Measurements from ENCODE around the gene KCNH4. TPM values are rescaled to one million over a fixed set of nuclear protein-coding genes. Genes with fewer than 3 reads are reported as not detected.

The KCNH4 gene
- total and polyA plus RNA-seq, 11 donors, result 0.07 to 0.28 (median 0.11) TPM; not detected in 1

DNA sequence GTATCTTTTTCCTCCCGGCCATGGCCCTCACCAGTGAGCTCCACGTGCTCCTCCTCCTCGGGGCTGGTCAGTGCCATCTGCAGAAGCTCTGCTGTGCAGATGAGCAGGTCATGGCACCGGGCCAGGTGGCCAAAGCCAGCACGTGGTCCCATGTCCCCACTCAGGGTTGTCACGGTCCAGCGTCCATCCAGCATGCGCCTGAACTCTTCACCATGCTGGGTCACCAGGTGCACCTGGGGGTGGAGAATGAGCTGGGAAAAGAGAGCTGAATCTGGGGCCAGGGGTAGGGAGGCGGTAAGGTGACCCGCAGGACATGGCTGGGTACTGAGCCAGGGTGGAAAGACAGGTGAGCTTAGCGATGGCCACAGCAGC, 69.7 kb downstream of the KCNH4 start:
- TF ChIP-seq, protein P1, sequence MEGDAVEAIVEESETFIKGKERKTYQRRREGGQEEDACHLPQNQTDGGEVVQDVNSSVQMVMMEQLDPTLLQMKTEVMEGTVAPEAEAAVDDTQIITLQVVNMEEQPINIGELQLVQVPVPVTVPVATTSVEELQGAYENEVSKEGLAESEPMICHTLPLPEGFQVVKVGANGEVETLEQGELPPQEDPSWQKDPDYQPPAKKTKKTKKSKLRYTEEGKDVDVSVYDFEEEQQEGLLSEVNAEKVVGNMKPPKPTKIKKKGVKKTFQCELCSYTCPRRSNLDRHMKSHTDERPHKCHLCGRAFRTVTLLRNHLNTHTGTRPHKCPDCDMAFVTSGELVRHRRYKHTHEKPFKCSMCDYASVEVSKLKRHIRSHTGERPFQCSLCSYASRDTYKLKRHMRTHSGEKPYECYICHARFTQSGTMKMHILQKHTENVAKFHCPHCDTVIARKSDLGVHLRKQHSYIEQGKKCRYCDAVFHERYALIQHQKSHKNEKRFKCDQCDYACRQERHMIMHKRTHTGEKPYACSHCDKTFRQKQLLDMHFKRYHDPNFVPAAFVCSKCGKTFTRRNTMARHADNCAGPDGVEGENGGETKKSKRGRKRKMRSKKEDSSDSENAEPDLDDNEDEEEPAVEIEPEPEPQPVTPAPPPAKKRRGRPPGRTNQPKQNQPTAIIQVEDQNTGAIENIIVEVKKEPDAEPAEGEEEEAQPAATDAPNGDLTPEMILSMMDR (IDR thresholded peaks at IDR 0.05), result no peak
- TF ChIP-seq POLR2A (IDR thresholded peaks at IDR 0.05), result no peak
- H3K27ac ChIP-seq, result peak overlapping the region in 8 of 12 donors; percentile 83 to 93 (median 92)
- H3K4me3 ChIP-seq, result peak overlapping the region in 7 of 12 donors; percentile 57 to 82 (median 68)
- H3K4me1 ChIP-seq, result peaks cover 0 to 28% (median 16%) of the 10 kb centered on the region in 12 donors
- no peak for ATAC-seq
- H3K27me3 ChIP-seq, result no peaks in the 10 kb centered on the region
- intact Hi-C loops (cut with DNase I), result loop anchor here in 3 of 10 donors (2.0 to 10.0 kb wide), 3 partner anchors 44 to 148 kb away; no protein-coding TSS in a partner anchor
- no peak for DNase-seq
- peaks cover 0 to 58% (median 13%) of the 10 kb centered on the region in 9 donors for H3K36me3 ChIP-seq
- WGBS, 4 donors, result 81 to 90% (median 88%) methylated on average over 11 of the region's 11 CpGs
- no peaks in the 10 kb centered on the region for H3K9me3 ChIP-seq

DNA sequence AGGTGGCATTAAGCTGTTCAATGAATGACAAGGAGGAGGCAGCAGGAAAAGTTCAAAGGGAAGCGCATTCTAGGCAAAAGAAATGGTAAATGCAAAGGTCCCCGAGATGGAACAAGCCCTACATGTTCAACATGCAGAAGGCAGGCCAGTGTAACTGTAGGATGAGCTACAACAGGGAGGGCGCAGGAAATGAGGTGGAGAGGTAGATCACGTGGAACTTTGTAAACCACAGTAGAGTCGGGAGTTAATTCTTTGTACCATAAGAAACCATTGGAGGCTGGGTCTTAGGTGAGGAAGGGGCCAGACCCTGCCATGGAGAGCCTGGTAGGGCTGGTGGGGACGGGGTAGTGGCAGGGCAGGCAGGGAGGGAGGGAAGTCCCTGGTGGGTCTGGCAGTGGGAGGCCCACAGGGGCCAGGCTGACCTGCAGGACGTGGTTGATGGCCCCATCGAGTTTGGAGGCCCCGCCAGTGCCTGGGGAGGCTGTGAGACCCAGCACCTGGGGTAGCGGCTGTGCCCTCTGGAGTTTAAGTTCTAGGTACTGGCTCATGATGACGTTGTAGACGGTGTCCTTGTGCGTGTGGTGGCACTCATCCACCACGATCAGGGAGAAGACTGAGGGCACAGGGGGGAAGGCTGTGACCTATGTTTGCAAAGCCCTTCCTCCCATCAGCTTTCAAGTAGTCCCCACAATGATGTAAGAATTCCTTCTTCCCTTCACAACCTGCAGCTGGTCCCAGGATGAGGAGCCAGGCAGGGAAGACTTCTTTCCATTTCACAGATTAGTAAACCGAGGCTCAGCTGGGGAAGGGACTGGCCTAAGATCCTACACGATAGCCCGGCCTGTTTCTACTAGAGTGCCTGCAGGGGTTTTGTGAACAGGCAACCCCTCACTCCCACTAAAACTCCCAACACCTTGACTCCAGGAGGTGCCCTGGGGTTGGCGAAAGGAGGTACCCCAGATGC, 70.4 kb downstream of the KCNH4 start:
- H3K27me3 ChIP-seq, result no peaks in the 10 kb centered on the region
- H3K9me3 ChIP-seq, result no peaks in the 10 kb centered on the region
- TF ChIP-seq, protein P1 (IDR thresholded peaks at IDR 0.05), result no peak
- TF ChIP-seq POLR2A (IDR thresholded peaks at IDR 0.05), result no peak
- DNase-seq (peak in 1 of 5 donors; percentile 42), ATAC-seq (no peak)
- peaks cover 0 to 57% (median 8%) of the 10 kb centered on the region in 9 donors for H3K36me3 ChIP-seq
- peaks cover 0 to 28% (median 16%) of the 10 kb centered on the region in 12 donors for H3K4me1 ChIP-seq
- WGBS, 4 donors, result 90 to 93% (median 91%) methylated on average over 18 of the region's 18 CpGs
- peak overlapping the region in 1 of 12 donors; percentile 82 for H3K4me3 ChIP-seq
- intact Hi-C loops (cut with DNase I), result loop anchor here in 3 of 10 donors (2.0 to 10.0 kb wide), 3 partner anchors 43 to 148 kb away; no protein-coding TSS in a partner anchor
- H3K27ac ChIP-seq, result peak overlapping the region in 1 of 12 donors; percentile 92

DNA sequence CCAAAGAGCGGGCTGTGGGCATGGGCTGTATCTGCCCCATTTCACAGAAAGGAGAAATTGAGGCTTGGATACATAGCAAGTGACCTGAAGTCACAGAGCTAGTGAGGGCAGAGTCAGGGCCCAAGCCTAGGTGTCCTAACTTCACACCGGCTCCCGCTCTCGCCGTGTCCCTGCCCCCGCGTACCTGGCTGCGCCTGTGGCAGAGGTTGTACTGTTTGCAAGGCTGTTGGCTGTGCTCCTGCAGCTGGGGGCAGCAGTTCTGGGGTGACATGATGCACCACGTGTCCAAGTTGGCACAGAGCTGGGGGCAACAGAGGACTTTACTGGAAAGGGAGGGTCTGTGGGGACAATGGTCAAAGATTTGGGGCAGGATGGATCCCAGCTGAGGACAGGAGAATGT, 71.9 kb downstream of the KCNH4 start:
- Histone ChIP-seq H3K27ac (no peak overlapping the region), H3K9me3 (no peaks in the 10 kb centered on the region), H3K4me3 (no peak overlapping the region), H3K4me1 (peaks cover 0 to 28% (median 16%) of the 10 kb centered on the region in 12 donors), H3K27me3 (no peaks in the 10 kb centered on the region), H3K36me3 (peaks cover 0 to 64% (median 5%) of the 10 kb centered on the region in 9 donors)
- DNase-seq (peak in 1 of 5 donors; percentile 37), ATAC-seq (no peak)
- WGBS, 4 donors, result 90 to 95% (median 94%) methylated on average over 8 to 9 of the region's 9 CpGs
- intact Hi-C loops (cut with DNase I), result no loop called here
- TF ChIP-seq, protein P1 (IDR thresholded peaks at IDR 0.05), result no peak
- no peak for TF ChIP-seq POLR2A (IDR thresholded peaks at IDR 0.05)

Data from heart left ventricle (tissue), 16 donors.